Activated CD4-positive, alpha-beta T cell treated with anti-CD3 and anti-CD28 coated beads for 36 hours (primary cell): Measurements from ENCODE around the gene UVSSA. TPM values are rescaled to one million over a fixed set of nuclear protein-coding genes. Genes with fewer than 3 reads are reported as not detected.

Experiments used
- ATAC-seq: fragments of 200-7000 bp; cut with Tn5 transposase; one replicate; pipeline ENCODE4 v1.10.0; 2021; ENCODE audit warnings: mild to moderate bottlenecking, moderate library complexity
- CTCF ChIA-PET: fragments of 350-600 bp; sonication (Branson Sonifier 250); formaldehyde crosslinking; loops from one replicate; lab custom pipeline; 2021; ENCODE audit warnings: antibody characterized with exemption; lab: Charles Lee
- POLR2A ChIA-PET: fragments of 350-600 bp; sonication (Branson Sonifier 250); formaldehyde crosslinking; loops from one replicate; lab custom pipeline; 2021; ENCODE audit warnings: antibody characterized with exemption, inconsistent platforms; lab: Charles Lee
- DNase-seq: peaks from one replicate; pipeline ENCODE4 v3.0.0-alpha.2; 2020
- H3K27ac Mint-ChIP-seq: one replicate; pipeline ENCODE4 v1.8.0; 2021; ENCODE audit warnings: mixed read lengths
- H3K27me3 Mint-ChIP-seq: one replicate; pipeline ENCODE4 v1.8.0; 2021; ENCODE audit warnings: mixed read lengths
- H3K36me3 Mint-ChIP-seq: one replicate; pipeline ENCODE4 v1.8.0; 2021; ENCODE audit warnings: low read depth, mixed read lengths
- H3K4me1 Mint-ChIP-seq: one replicate; pipeline ENCODE4 v1.8.0; 2021; ENCODE audit warnings: mixed read lengths
- H3K4me3 Mint-ChIP-seq: one replicate; pipeline ENCODE4 v1.8.0; 2021; ENCODE audit warnings: mild to moderate bottlenecking, moderate library complexity, mixed read lengths
- H3K9me3 Mint-ChIP-seq: one replicate; pipeline ENCODE4 v1.8.0; 2021; ENCODE audit warnings: low read depth, mixed read lengths
- intact Hi-C, 2 experiments: fragments of 100-400 bp; cut with DNase I in 1 of 2; cut with micrococcal nuclease in 1 of 2; formaldehyde crosslinking; loops; one replicate each; pipeline versions ENCODE4 v1.14.2 to v1.15.1; 2022 to 2024; cut with DNase I, micrococcal nuclease
- total RNA-seq, 2 experiments: library from RNA; stranded (reverse); gene quantifications; one replicate each; pipeline ENCODE4 v1.2.3, GENCODE V29; 2021

Gene UVSSA
- total RNA-seq, 2 experiments from 2014 or later: 14.8 to 18.1 TPM

DNA sequence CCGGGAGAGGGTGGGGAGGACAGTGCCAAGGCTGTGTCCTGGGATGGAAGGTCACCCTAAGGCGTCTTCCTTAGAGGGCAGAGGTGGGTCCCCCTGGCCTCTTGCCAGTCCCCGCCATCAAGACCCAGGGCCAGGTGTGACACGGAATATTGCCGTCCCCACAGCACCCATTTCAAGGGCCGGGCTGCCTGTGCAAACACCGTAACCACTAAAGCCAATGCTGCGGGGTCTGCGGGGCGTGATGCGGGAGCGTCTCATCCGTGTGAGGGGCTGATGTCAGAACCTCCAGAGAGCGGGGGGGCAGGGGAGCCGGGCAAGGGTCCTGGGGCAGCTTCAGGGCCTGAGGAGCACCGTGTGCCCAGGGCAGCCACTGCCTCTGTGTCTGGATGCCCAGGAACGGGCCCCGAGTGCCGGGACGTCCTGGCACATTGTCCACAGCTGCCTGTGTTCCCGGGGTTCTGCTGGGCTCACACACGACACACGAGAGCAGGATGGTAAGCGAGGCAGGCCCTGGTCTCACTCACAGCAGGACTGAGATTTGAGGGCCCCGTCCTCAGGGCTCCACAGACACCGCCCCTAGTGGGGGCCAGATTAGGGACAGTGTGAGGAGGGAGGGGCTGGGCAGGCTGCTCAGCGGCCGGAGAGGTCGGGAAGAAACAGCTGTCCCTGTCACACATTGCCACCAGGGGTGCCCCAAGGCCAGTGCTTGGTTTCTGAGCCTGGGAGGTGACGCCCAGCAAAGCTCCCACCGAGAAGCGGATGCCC, 30.0 kb downstream of the UVSSA start:
- intact Hi-C loops: no loop called here
- no peak overlapping the region for H3K27ac Mint-ChIP-seq
- no peak overlapping the region for H3K4me3 Mint-ChIP-seq
- H3K9me3 Mint-ChIP-seq: no peaks in the 10 kb centered on the region
- POLR2A ChIA-PET: no interaction called here
- H3K4me1 Mint-ChIP-seq: no peaks in the 10 kb centered on the region
- CTCF ChIA-PET: interaction anchor here (0.6 kb wide), 1 partner anchor 291 kb away, joined by 3 read pairs; no protein-coding TSS in a partner anchor
- H3K36me3 Mint-ChIP-seq: peaks cover 8% of the 10 kb centered on the region
- no peak for ATAC-seq
- H3K27me3 Mint-ChIP-seq: no peaks in the 10 kb centered on the region
- DNase-seq: no peak

DNA sequence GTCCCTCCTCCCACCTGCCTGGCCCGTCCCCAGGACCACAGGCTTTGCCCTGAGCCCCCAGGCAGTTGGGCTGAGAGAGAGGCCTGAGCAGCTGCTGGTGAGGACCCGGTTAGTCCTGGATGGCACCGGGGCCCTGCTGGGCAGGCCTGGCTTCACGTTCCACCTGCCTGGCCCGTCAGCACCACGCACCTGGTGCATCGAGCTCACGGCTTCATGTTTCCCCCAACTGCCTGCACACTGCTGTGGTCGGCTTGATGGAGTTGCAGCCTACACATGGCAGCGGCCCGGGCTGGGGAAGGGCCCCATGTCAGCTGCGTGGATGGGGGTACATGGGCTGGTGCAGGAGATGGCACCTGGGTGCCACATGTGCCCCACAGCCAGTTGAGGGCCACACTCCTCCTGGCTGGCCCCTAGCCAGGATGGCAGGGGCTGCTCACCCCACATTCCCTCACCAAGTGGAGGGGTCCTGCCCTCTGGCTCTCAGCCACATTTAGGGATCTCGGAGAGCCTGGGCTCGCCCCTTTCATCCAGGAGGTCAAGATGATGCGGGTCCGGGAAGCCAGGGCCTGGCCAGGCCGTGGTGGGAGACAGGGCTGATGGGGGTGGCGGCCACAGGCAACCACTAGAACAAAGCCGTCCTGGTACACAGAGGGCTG, 30.7 kb downstream of the UVSSA start:
- intact Hi-C loops: no loop called here
- POLR2A ChIA-PET: no interaction called here

DNA sequence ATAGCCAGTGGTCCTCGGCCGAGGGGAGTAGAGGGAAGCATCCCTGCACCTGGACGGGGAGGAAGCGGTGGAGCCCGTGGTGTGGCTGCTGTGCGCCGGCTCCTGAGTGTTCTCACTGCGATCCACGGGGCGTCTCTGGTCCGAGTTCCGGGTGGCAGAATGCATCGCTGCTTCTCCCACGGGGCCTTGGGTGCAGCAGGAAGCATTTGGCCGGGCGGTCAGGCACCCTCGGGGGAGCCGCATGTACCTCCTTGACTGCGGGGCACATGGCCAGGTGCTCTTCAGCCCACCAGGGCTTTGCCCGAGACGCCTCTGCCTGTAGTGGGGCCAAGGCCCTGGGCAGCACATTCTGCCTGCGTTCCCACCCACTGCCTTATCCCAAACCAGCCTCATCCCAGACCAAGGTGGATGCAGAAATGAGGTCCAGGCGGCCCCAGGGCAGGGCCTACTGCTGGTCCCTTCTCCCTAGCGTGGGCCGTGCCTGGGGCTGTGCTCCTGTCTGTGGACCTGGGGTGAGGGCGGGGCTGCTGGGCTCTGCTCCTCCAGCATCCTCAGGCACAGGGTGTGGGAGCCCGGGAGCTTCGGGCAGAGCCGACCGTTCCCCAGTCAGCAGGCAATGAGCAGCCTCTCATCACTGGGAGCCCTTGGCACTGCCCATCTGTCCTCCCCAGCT, 31.7 kb downstream of the UVSSA start:
- DNase-seq (no peak), ATAC-seq (no peak)
- ChIA-PET CTCF (no interaction called here), POLR2A (no interaction called here)
- Mint-ChIP-seq H3K36me3 (peaks cover 3% of the 10 kb centered on the region), H3K27me3 (no peaks in the 10 kb centered on the region), H3K4me3 (no peak overlapping the region), H3K4me1 (no peaks in the 10 kb centered on the region), H3K9me3 (no peaks in the 10 kb centered on the region), H3K27ac (no peak overlapping the region)
- intact Hi-C loops: no loop called here

More for the DNA sequence above, 30.7 kb downstream of the UVSSA start:
- Mint-ChIP-seq H3K4me3 (no peak overlapping the region), H3K9me3 (no peaks in the 10 kb centered on the region), H3K27me3 (no peaks in the 10 kb centered on the region), H3K4me1 (no peaks in the 10 kb centered on the region), H3K36me3 (peaks cover 5% of the 10 kb centered on the region), H3K27ac (no peak overlapping the region)
- no peak for ATAC-seq
- CTCF ChIA-PET: no interaction called here
- DNase-seq: no peak

DNA sequence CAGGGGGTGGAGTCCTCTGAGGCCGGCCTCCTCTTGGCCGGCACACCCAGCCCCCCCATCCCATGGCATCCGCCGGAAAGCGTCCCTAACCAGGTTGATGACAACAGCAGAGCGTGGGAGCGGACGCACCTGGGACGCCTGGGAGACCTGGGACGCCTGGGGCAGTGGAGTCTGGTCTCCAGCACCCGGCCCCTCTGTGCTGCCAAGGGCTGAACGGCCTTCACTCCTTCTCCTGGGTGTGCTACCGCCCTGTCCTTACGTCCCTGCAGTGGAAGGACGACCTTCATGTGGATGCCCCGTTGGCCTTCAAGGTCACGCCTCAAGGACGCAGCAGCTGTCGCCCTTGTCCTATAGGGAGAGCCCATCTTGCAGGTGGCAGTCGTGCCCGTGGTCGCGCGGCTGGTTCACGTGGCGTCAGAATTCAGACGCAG, 32.4 kb downstream of the UVSSA start:
- DNase-seq (no peak), ATAC-seq (no peak)
- no peak overlapping the region for H3K4me3 Mint-ChIP-seq
- no peaks in the 10 kb centered on the region for H3K36me3 Mint-ChIP-seq
- H3K4me1 Mint-ChIP-seq: no peaks in the 10 kb centered on the region
- intact Hi-C loops: no loop called here
- no peaks in the 10 kb centered on the region for H3K9me3 Mint-ChIP-seq
- H3K27me3 Mint-ChIP-seq: no peaks in the 10 kb centered on the region
- CTCF ChIA-PET: no interaction called here
- POLR2A ChIA-PET: no interaction called here
- no peak overlapping the region for H3K27ac Mint-ChIP-seq

DNA sequence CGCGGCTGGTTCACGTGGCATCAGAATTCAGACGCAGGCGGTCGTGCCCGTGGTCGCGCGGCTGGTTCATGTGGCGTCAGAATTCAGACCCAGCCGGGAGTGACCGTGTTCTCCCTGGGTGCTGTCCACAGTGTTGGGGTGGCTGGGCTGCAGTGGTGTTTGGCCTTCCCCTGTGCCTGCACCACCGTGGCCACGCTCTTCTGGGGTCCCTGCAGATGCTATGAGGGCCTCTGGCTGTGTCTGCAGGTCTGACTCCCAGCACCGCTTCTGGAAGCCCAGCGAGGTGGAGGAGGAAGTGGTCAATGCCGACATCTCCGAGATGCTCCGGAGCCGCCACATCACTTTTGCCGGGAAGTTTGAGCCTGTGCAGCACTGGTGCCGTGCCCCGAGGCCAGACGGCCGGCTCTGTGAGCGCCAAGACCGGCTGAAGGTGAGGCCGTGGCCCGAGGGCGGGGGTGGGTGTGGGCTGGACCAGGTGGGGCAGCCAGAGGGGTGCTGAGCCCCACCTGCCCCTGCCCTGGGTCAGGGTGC, 32.9 kb downstream of the UVSSA start:
- H3K36me3 Mint-ChIP-seq: peaks cover 3% of the 10 kb centered on the region
- H3K27ac Mint-ChIP-seq: no peak overlapping the region
- no peaks in the 10 kb centered on the region for H3K4me1 Mint-ChIP-seq
- H3K9me3 Mint-ChIP-seq: no peaks in the 10 kb centered on the region
- no peaks in the 10 kb centered on the region for H3K27me3 Mint-ChIP-seq
- no peak for ATAC-seq
- no peak for DNase-seq
- ChIA-PET CTCF (no interaction called here), POLR2A (no interaction called here)
- H3K4me3 Mint-ChIP-seq: no peak overlapping the region
- intact Hi-C loops: no loop called here

DNA sequence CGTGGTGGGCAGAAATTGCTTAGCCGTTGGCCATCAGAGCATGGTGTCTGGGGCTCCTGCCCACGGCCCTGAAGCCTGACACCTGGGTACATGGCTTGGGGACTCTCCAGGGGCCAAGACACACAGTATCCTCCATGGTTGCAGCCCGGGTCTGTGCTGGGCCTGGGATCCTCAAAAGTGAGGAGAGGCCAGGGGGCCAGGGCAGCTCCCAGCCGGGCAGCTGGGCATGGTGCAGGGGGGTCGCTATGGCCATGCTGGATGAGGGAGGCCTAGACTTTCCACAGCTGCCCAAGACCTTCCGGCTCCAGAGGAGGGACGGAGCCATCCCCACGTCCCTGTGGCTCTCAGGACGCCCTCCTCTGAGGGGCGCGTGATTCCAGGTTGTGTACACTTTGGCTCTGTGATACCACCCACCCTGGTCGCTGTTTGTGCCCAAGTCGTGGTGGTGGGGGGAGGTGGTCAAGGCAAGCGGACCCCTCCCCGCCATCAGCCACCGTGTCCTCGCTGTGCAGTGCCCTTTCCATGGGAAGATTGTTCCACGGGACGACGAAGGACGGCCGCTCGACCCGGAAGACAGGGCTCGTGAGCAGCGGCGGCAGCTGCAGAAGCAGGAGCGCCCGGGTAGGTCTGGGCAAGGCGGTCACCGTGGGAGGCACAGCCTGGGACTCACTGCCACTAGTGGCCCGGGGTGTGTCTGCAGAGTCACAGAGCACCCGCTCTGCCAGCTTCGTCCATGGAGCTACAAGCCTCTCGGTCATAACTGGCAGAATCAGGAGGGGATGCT, 33.6 kb downstream of the UVSSA start:
- Mint-ChIP-seq H3K4me1 (no peaks in the 10 kb centered on the region), H3K27me3 (no peaks in the 10 kb centered on the region)

DNA sequence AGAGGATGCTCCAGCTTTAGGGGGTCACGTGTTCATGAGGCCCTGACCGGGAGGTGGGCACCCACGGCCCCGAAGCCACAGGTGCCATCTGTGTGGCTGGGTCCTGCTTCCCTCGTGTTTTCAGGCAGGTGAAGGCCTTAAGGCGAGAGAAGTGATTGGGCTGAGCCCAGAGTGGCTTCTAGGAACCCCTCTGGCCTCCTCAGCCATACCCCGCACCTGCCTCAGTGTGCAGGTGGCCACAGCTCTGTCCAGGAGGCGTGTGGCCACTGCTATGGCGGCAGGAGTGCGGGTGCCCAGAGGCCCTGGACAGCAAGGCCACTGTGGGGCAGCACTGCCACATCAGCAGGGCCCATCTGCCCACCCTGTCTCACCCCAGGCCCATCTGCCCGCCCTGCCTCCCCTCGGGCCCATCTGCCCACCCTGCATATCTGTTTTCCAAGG, 34.2 kb downstream of the UVSSA start:
- Mint-ChIP-seq H3K4me1 (no peaks in the 10 kb centered on the region), H3K36me3 (peaks cover 4% of the 10 kb centered on the region), H3K27me3 (no peaks in the 10 kb centered on the region), H3K4me3 (no peak overlapping the region), H3K27ac (no peak overlapping the region), H3K9me3 (no peaks in the 10 kb centered on the region)
- POLR2A ChIA-PET: no interaction called here
- CTCF ChIA-PET: interaction anchor here (0.6 kb wide), 1 partner anchor 766 kb away, joined by 5 read pairs; no protein-coding TSS in a partner anchor
- ATAC-seq (no peak), DNase-seq (no peak)
- intact Hi-C loops: no loop called here

More for the DNA sequence above, 33.6 kb downstream of the UVSSA start:
- Mint-ChIP-seq H3K4me3 (no peak overlapping the region), H3K9me3 (no peaks in the 10 kb centered on the region), H3K36me3 (peaks cover 3% of the 10 kb centered on the region), H3K27ac (no peak overlapping the region)
- CTCF ChIA-PET: no interaction called here
- ATAC-seq: no peak
- POLR2A ChIA-PET: no interaction called here
- no peak for DNase-seq
- intact Hi-C loops: no loop called here

DNA sequence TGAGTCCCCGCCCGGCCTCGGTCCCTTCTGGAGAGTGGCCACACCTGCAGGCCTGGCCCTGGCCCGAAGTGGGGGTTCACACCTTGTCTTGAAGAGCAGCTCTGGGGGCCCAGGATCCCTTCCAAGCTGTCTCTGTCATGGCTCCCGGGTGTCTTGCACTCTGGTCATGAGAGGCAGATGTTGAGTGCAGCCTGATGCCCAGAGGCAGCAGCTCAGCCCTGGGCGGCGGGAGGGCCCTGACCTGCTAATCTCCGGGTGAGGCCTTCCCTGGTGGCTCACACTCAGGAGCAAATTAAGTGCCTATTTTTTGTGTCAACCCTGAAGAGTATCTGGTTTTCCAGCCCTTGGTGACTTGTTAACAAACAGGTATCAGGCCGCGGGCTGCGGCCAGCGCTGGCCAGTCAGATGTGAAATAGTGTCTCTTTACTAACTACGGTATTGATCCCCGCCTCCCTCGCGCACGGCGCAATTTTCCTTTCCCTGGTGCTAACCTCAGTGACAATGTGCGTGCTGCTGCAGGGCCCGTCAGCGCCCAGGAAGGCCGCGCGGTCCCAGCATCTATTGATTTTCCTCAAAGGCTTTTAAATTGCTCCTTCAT, 35.0 kb downstream of the UVSSA start:
- intact Hi-C loops: no loop called here
- no peak overlapping the region for H3K27ac Mint-ChIP-seq
- peaks cover 10% of the 10 kb centered on the region for H3K36me3 Mint-ChIP-seq
- H3K4me1 Mint-ChIP-seq: no peaks in the 10 kb centered on the region
- no peaks in the 10 kb centered on the region for H3K9me3 Mint-ChIP-seq
- no peak for DNase-seq
- no peaks in the 10 kb centered on the region for H3K27me3 Mint-ChIP-seq
- ATAC-seq: no peak
- ChIA-PET CTCF (no interaction called here), POLR2A (no interaction called here)
- H3K4me3 Mint-ChIP-seq: no peak overlapping the region

DNA sequence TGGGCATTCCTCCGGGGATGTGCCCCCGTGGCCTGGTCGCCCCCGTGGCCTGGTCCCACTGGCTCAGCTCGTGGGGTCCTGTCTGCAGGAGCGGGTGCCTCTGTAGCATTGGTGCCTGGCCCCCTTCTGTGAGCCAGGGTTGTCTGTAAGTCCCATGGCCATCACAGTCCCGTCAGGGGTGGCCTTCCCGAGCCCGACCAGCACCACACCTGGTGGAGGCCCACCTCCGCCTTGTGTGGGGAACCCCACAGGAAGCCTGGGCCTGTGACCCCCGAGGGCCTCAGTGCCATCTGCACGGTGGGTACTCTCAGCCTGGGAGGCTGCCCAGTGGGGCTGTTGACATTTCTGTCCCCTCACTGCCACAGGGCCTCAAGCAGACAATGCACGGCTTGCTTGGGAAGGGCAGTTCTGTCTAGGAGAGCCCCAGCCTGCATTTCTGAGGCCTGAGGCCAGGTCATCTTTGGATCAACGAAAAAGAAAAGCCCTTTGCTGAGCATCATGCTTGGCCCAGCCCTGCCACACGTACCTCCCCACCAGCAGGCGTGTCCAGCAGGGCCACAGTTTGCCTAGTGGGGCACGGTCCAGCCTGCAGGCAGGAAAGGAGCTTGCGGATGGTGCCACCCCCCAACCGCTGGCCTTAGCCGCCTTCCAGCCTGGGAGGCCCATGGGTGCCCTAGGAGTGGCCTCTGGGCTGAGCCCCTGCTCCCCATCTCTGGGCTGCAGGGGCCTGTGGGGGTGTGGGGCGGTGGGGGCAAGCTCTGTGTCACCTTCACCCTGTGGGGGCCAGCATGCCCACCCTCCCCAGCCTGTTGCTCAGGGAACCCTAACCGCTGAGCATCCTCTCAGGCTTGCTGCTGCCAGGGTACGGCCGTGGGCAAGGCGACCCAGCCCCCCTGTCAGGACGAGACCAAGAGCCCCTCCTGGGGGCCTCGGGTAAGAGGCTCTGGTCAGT, 36.0 kb downstream of the UVSSA start:
- POLR2A ChIA-PET: no interaction called here
- CTCF ChIA-PET: no interaction called here
- DNase-seq: no peak
- Mint-ChIP-seq H3K9me3 (peaks cover 2% of the 10 kb centered on the region), H3K27ac (no peak overlapping the region), H3K4me3 (no peak overlapping the region), H3K36me3 (peaks cover 18% of the 10 kb centered on the region), H3K27me3 (no peaks in the 10 kb centered on the region), H3K4me1 (no peaks in the 10 kb centered on the region)
- intact Hi-C loops: no loop called here
- no peak for ATAC-seq
